Endothelial cell of umbilical vein (primary cell): ENCODE measurements around the gene TRPM8. TPM values are rescaled to one million over a fixed set of nuclear protein-coding genes. Genes with fewer than 3 reads are reported as not detected.

Experiments
- BruUV-seq: library from RNA; stranded (reverse); fragments of 400-500 nt; replicated peaks from 2 replicates; lab custom pipeline; 2021; lab: Mats Ljungman, UMichigan
- CTCF ChIA-PET: fragments of 300-600, 350-600 bp; sonication (Branson Sonifier 250); formaldehyde crosslinking; loops from one replicate; lab custom pipeline; 2021; ENCODE audit warnings: antibody characterized with exemption, inconsistent platforms; lab: Charles Lee
- POLR2A ChIA-PET: fragments of 300-600, 350-600 bp; sonication (Branson Sonifier 250); formaldehyde crosslinking; loops from one replicate; lab custom pipeline; 2021; ENCODE audit warnings: antibody characterized with exemption, inconsistent platforms; lab: Charles Lee
- DNase-seq: peaks from one replicate; pipeline ENCODE4 v3.0.0-alpha.2; 2011; ENCODE audit warnings: low read depth, low spot score
- FAIRE-seq: peaks from 2 replicates; lab custom pipeline; 2011; peaks lifted over from hg19 to GRCh38; lab: Jason Lieb, UNC
- H2AFZ ChIP-seq: 2 replicates; pipeline ENCODE4 v1.6.0; 2012; ENCODE audit warnings: low read depth, low read length, control low read depth, inconsistent platforms
- H3K27ac ChIP-seq: 2 replicates; pipeline ENCODE4 v1.5.1; 2011; ENCODE audit warnings: low read depth, mild to moderate bottlenecking, control low read depth, low read length, moderate library complexity; ENCODE audit not compliant: insufficient read depth
- H3K27me3 ChIP-seq, 2 experiments: 2 replicates each; pipeline versions ENCODE4 v1.6.0 to v1.6.1; 2011; ENCODE audit warnings: low read length in 2 of 2, mixed read lengths in 1 of 2; ENCODE audit not compliant: control insufficient read depth in 2 of 2, insufficient read depth in 2 of 2
- H3K36me3 ChIP-seq, 2 experiments: 2 replicates in 1 of 2; 3 replicates in 1 of 2; pipeline ENCODE4 v1.5.1; 2011; ENCODE audit warnings: low read length in 2 of 2, mild to moderate bottlenecking in 1 of 2, moderate library complexity in 1 of 2; ENCODE audit not compliant: control insufficient read depth in 2 of 2, insufficient read depth in 2 of 2; ENCODE audit errors: extremely low read depth in 1 of 2
- H3K4me1 ChIP-seq: 3 replicates; pipeline ENCODE4 v1.5.1; 2011; ENCODE audit warnings: mild to moderate bottlenecking, low read length; ENCODE audit not compliant: control insufficient read depth, insufficient read depth; ENCODE audit errors: extremely low read depth
- H3K4me2 ChIP-seq: 2 replicates; pipeline ENCODE4 v1.6.1; 2011; ENCODE audit warnings: low read length, control low read depth, mixed read lengths; ENCODE audit not compliant: insufficient read depth
- H3K4me3 ChIP-seq, 3 experiments: fragments of 200-600 bp in 1 of 3; sonication (generic), shearing (Covaris generic) in 1 of 3; replicated peaks in 1 of 3; 2 replicates each; pipeline ENCODE4 v1.5.1; 2011 to 2016; ENCODE audit warnings: control low read depth in 3 of 3, low read length in 3 of 3, mild to moderate bottlenecking in 2 of 3, inconsistent platforms in 1 of 3, low read depth in 1 of 3, moderate library complexity in 1 of 3; ENCODE audit not compliant: insufficient read depth in 1 of 3
- H3K79me2 ChIP-seq: 2 replicates; pipeline ENCODE4 v1.6.0; 2012; ENCODE audit warnings: low read length, inconsistent platforms; ENCODE audit not compliant: control insufficient read depth, insufficient read depth
- H3K9ac ChIP-seq: replicated peaks from 2 replicates; pipeline ENCODE3; 2011; ENCODE audit warnings: low read length, control low read depth; ENCODE audit not compliant: insufficient read depth; ENCODE audit errors: extremely low read depth
- H3K9me1 ChIP-seq: replicated peaks from 3 replicates; pipeline ENCODE4 v1.6.0; 2011; ENCODE audit warnings: mild to moderate bottlenecking, low read length; ENCODE audit not compliant: control insufficient read depth, insufficient read depth; ENCODE audit errors: extremely low read depth
- H3K9me3 ChIP-seq: replicated peaks from 2 replicates; pipeline ENCODE4 v1.5.1; 2012; ENCODE audit warnings: low read length, inconsistent platforms; ENCODE audit not compliant: control insufficient read depth, insufficient read depth
- H4K20me1 ChIP-seq: replicated peaks from 2 replicates; pipeline ENCODE3; 2011; ENCODE audit warnings: mild to moderate bottlenecking, low read length; ENCODE audit not compliant: control insufficient read depth, insufficient read depth; ENCODE audit errors: extremely low read depth
- EZH2 ChIP-seq: IDR thresholded peaks from 2 replicates; pipeline ENCODE4 v1.6.1; 2012; ENCODE audit warnings: borderline replicate concordance, low read depth, mild to moderate bottlenecking, moderate library complexity, low read length, inconsistent platforms; ENCODE audit not compliant: severe bottlenecking
- FOS ChIP-seq: IDR thresholded peaks from 2 replicates; pipeline ENCODE4 v1.6.1; 2011; ENCODE audit warnings: mild to moderate bottlenecking, low read length, moderate library complexity, borderline replicate concordance; ENCODE audit not compliant: insufficient read depth
- GATA2 ChIP-seq: IDR thresholded peaks from 2 replicates; pipeline ENCODE4 v1.7.0; 2011; ENCODE audit warnings: low read depth, mild to moderate bottlenecking, moderate library complexity, mixed read lengths, low read length; ENCODE audit not compliant: insufficient read length, insufficient read depth
- JUN ChIP-seq: IDR thresholded peaks from 2 replicates; pipeline ENCODE4 v1.6.1; 2011; ENCODE audit warnings: borderline replicate concordance, low read depth; ENCODE audit not compliant: insufficient read length, insufficient read depth
- POLR2A ChIP-seq: IDR thresholded peaks from 2 replicates; pipeline ENCODE4 v1.6.1; 2012; ENCODE audit warnings: low read depth, mild to moderate bottlenecking, control low read depth, low read length
- POLR2AphosphoS5 ChIP-seq: IDR thresholded peaks from 2 replicates; pipeline ENCODE4 v1.6.1; 2012; ENCODE audit warnings: low read depth, mild to moderate bottlenecking, control low read depth, low read length, moderate library complexity; ENCODE audit not compliant: insufficient read depth
- dilution Hi-C: fragments of 300-500 bp; cut with MboI; formaldehyde crosslinking; loops from one replicate; pipeline ENCODE4 v1.15.0; 2019; ENCODE audit warnings: low sequenced_read_pairs; ENCODE audit not compliant: extremely low pct_ligation_motif_present
- intact Hi-C: fragments of 100-400 bp; cut with micrococcal nuclease; formaldehyde crosslinking; loops from one replicate; pipeline ENCODE4 v1.10.0; 2022
- polyA plus RNA-seq, 4 experiments: library from polyadenylated mRNA; depleted of rRNA in 3 of 4; stranded (reverse) in 3 of 4; unstranded in 1 of 4; fragments of >200 nt; gene quantifications; 2 replicates each; pipeline versions ENCODE4 v1.2.1 to v1.2.3, GENCODE V29; 2011 to 2012; ENCODE audit warnings: missing spikeins in 1 of 4
- total RNA-seq: library from RNA; stranded (reverse); gene quantifications from 2 replicates; pipeline ENCODE4 v1.2.3, GENCODE V29; 2021
- TF ChIP-seq, protein P1 (sequence below): IDR thresholded peaks from 2 replicates; pipeline ENCODE4 v1.6.1; 2011; ENCODE audit not compliant: insufficient read depth, insufficient read length
- TF ChIP-seq, protein P2 (sequence below), 2 donors: IDR thresholded peaks; 1 replicate in 1 of 2; 2 replicates in 1 of 2; pipeline ENCODE4 v1.5.1; 2011; ENCODE audit warnings: low read length in 2 of 2, mild to moderate bottlenecking in 2 of 2, moderate library complexity in 2 of 2, control low read depth in 1 of 2, inconsistent platforms in 1 of 2, low read depth in 1 of 2; ENCODE audit not compliant: insufficient read depth in 1 of 2; ENCODE audit errors: extremely low read depth in 1 of 2

Gene TRPM8
- total and polyA plus RNA-seq, 2 donors (not counting 3 experiments of a cell fraction or from before 2014, with no cell fraction given): not detected

DNA sequence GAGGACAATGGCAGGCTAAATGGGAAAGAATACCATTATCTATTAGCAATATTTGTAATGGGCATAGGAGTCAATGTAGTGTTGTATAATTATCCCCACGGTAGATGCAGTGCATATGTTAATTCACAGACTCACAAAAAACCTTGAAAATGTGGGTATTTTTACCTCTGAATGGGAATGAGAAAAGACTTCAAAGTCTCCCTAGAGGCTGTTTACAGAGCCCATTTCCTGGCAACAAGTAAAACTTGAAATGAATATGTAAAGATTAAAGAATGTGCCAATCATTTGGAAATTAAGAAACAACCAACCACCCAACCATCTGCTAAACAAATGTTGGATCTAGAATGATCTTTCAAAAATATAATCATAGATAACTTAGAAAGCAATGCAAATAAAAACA, 27.1 kb downstream of the TRPM8 start:
- no peak overlapping the region for H3K27ac ChIP-seq
- no peaks in the 10 kb centered on the region for H3K9me1 ChIP-seq
- FAIRE-seq (no peak), DNase-seq (no peak)
- H3K4me3 ChIP-seq: no peak overlapping the region
- no peaks in the 10 kb centered on the region for H3K9me3 ChIP-seq
- H3K79me2 ChIP-seq: no peaks in the 10 kb centered on the region
- intact Hi-C loops: no loop called here
- peaks cover 0 to 4% of the 10 kb centered on the region in 2 experiments for H3K27me3 ChIP-seq
- H2AFZ ChIP-seq: no peak overlapping the region
- BruUV-seq: no TSS peak
- no peak overlapping the region for H3K4me2 ChIP-seq
- no peaks in the 10 kb centered on the region for H3K4me1 ChIP-seq
- ChIA-PET POLR2A (no interaction called here), CTCF (no interaction called here)
- TF ChIP-seq POLR2A (no peak), GATA2 (no peak), JUN (no peak)
- no peaks in the 10 kb centered on the region for H3K36me3 ChIP-seq
- dilution Hi-C loops: no loop called here
- H3K9ac ChIP-seq: no peak overlapping the region
- no peaks in the 10 kb centered on the region for H4K20me1 ChIP-seq

DNA sequence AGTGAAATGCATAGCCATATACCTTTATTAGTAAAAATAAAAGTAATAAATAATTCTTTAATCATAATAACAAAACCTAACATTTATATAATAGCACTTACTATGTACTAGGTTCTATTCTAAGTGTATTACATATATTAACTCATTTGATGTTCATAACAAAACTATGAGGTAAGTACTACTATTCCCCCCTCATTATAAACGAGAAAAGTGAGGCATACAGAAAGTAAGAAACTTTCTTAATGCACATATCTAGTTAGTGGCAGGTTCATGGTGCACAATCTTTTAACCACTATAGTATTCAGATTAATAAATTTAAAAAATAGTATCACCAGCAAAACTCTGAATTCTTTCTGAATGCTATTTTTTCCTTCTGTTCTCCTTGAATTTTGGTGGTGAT, 27.5 kb downstream of the TRPM8 start:
- BruUV-seq: no TSS peak
- CTCF ChIA-PET: no interaction called here

More for the DNA sequence above, 27.5 kb downstream of the TRPM8 start:
- no peaks in the 10 kb centered on the region for H3K9me3 ChIP-seq
- peaks cover 0 to 2% of the 10 kb centered on the region in 2 experiments for H3K27me3 ChIP-seq
- no peaks in the 10 kb centered on the region for H3K9me1 ChIP-seq
- TF ChIP-seq, protein P1, sequence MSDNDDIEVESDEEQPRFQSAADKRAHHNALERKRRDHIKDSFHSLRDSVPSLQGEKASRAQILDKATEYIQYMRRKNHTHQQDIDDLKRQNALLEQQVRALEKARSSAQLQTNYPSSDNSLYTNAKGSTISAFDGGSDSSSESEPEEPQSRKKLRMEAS: no peak
- TF ChIP-seq POLR2A (no peak), FOS (no peak), JUN (no peak), POLR2AphosphoS5 (no peak), EZH2 (no peak), GATA2 (no peak)
- TF ChIP-seq, protein P2, sequence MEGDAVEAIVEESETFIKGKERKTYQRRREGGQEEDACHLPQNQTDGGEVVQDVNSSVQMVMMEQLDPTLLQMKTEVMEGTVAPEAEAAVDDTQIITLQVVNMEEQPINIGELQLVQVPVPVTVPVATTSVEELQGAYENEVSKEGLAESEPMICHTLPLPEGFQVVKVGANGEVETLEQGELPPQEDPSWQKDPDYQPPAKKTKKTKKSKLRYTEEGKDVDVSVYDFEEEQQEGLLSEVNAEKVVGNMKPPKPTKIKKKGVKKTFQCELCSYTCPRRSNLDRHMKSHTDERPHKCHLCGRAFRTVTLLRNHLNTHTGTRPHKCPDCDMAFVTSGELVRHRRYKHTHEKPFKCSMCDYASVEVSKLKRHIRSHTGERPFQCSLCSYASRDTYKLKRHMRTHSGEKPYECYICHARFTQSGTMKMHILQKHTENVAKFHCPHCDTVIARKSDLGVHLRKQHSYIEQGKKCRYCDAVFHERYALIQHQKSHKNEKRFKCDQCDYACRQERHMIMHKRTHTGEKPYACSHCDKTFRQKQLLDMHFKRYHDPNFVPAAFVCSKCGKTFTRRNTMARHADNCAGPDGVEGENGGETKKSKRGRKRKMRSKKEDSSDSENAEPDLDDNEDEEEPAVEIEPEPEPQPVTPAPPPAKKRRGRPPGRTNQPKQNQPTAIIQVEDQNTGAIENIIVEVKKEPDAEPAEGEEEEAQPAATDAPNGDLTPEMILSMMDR (IDR thresholded peaks at IDR 0.05; ENCODE audit: extremely low read depth in 1 of 2, insufficient read depth in 1 of 2, low read depth in 1 of 2, low read length in 2 of 2): no peak
- DNase-seq (no peak), FAIRE-seq (no peak)
- intact Hi-C loops (no loop called here), dilution Hi-C loops (no loop called here)
- no peaks in the 10 kb centered on the region for H4K20me1 ChIP-seq
- H2AFZ ChIP-seq: no peak overlapping the region
- no peak overlapping the region for H3K4me3 ChIP-seq
- POLR2A ChIA-PET: no interaction called here
- no peak overlapping the region for H3K9ac ChIP-seq
- no peak overlapping the region for H3K27ac ChIP-seq
- H3K4me2 ChIP-seq: no peak overlapping the region
- no peaks in the 10 kb centered on the region for H3K4me1 ChIP-seq
- H3K36me3 ChIP-seq: no peaks in the 10 kb centered on the region
- no peaks in the 10 kb centered on the region for H3K79me2 ChIP-seq
